Measurements from ENCODE around the gene SLC35D3.
"Not testable (repeated sequence)": the region's sequence is repeated elsewhere in the genome, so short reads cannot be mapped to it uniquely, and the experiment has no call there.

SLC35D3 gene, protein sequence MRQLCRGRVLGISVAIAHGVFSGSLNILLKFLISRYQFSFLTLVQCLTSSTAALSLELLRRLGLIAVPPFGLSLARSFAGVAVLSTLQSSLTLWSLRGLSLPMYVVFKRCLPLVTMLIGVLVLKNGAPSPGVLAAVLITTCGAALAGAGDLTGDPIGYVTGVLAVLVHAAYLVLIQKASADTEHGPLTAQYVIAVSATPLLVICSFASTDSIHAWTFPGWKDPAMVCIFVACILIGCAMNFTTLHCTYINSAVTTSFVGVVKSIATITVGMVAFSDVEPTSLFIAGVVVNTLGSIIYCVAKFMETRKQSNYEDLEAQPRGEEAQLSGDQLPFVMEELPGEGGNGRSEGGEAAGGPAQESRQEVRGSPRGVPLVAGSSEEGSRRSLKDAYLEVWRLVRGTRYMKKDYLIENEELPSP

DNA sequence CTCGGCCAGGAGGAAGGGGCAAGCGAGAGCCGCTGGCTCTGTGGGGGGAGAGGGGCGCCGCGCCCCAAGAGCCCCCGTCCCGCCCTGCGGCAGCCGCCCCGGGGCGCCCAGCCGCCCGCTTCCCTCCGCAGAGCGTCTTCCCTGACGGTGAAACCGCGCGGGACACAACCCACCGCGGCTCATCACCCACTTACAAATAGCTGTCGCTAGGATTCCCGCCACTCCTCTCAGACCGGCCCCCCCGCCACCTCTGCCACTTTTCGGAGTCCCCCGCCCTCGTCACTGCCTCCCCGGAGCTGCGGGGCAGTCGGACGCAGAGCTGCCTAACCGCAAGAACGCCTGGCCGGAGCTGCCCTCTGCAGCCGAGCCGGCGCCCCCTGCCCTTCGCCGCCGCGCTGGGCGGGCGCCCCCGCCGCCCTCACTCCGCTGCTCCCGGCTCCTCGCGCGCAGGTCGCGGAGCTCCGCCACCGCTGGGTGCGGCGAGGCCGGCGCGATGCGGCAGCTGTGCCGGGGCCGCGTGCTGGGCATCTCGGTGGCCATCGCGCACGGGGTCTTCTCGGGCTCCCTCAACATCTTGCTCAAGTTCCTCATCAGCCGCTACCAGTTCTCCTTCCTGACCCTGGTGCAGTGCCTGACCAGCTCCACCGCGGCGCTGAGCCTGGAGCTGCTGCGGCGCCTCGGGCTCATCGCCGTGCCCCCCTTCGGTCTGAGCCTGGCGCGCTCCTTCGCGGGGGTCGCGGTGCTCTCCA, at the start of gene SLC35D3:
SLC35D3 (plus strand) TSS at position 366 of the 749 bp plus-strand sequence; CDS start at position 494, 128 bp downstream.
- no peak for DNase-seq (ENCODE audit: low read depth in 2 of 3, low spot score in 2 of 3)

DNA sequence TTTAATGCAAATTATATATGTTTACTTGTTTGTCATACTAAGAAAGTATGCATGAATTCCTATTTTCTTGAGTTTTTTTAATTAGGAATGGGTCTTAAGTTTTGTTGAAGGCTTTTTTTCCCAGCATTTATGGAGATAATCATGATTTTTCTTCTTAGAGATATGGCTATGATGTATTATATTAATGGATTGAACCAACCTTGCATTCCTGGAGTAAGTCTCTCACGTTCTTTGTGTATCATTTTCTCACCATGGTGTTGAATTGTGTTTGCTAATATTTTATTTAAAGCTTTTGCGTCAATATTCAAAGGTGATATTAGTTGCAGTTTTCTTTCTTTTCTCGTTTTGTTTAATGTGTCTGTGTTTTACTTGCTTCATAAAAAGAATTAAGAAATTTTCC, 48.4 kb upstream of the SLC35D3 start:
- no peak for DNase-seq (ENCODE audit: low read depth in 2 of 3, low spot score in 2 of 3)

DNA sequence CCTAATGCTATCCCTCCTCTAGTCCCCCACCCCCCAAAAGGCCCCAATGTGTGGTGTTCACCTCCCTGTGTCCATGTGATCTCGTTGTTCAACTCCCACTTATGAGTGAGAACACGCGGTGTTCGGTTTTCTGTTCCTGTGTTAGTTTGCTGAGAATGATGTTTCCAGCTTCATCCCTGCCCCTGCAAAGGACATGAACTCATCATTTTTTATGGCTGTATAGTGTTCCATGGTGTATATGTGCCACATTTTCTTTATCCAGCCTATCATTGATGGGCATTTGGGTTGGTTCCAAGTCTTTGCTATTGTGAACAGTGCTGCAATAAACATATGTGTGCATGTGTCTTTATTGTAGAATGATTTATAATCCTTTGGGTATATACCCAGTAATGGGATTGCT, 45.6 kb upstream of the SLC35D3 start:
- not testable (repeated sequence) for DNase-seq (ENCODE audit: low read depth in 2 of 3, low spot score in 2 of 3)

DNA sequence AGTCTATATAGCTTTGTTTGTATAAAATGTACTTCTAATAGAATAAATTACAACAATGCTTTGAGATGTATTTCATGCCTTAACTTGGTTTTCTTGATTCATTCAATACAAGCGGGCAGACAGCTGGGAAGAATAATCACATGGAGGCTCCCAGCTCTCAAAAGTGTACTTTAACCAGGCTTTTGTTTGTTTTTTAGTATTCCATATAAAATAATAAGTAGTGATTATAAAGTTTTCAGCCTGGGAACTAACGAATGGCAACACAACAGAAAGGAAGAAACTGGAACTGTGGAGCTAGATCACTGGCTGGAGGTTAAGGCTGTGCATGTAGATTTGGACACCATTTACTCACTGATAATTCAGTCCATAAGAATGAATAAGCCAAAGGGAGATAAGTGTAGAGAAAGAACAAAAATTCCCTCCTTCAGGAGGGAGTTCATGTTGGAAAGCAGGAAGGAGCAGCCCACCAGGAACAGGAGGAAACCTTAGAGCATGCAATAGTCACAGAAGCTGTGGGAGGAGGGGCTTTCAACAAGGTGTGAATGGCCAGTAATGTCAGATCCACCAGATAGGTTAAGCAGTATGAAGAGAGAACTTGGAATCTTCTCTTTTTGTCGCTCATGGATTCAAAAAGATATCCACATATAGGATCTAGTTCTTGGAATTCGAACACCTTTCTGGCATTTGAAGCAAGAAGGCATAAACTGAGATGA, 41.2 kb upstream of the SLC35D3 start:
- no peak for DNase-seq (ENCODE audit: low read depth in 2 of 3, low spot score in 2 of 3)

DNA sequence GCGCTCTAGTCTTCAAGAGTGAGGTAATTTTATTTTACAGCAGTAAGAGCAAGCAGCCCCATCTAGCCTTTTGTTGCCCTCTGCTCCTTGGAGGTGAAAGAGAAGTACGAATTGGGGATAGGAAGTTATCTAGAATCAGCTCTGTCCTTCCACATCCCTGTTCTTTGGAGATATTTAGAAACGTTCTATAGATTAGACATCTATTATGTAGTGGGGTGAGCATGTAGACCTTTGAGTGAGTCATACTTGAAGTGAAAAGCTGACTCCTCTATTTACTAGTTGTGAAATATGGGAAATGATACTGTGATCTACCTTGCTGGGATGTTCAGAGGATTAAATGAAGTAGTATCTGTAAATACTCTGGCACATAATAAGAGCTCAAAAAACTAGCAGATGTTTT, 36.0 kb upstream of the SLC35D3 start:
- DNase-seq (ENCODE audit: low read depth in 2 of 3, low spot score in 2 of 3) = no peak

DNA sequence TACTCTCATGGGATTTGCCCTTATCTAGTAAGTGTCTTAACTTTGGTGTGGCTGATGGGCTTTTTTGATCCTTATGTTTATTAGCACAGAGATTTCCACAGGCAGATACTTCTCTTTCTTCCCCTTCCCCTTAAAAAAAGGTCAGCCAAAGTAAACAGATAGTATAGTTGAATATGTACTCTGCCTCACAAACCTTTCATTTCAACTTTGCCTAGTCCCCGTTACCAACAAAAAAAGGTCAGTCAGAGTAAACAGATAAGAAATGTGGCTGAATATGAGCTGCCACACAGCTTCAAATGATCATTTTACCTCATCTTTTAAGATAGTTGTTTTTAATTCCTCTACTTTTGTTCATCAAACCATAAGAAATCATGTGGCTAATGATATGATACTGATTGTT, 34.1 kb upstream of the SLC35D3 start:
- DNase-seq (ENCODE audit: low read depth in 2 of 3, low spot score in 2 of 3) = no peak

DNA sequence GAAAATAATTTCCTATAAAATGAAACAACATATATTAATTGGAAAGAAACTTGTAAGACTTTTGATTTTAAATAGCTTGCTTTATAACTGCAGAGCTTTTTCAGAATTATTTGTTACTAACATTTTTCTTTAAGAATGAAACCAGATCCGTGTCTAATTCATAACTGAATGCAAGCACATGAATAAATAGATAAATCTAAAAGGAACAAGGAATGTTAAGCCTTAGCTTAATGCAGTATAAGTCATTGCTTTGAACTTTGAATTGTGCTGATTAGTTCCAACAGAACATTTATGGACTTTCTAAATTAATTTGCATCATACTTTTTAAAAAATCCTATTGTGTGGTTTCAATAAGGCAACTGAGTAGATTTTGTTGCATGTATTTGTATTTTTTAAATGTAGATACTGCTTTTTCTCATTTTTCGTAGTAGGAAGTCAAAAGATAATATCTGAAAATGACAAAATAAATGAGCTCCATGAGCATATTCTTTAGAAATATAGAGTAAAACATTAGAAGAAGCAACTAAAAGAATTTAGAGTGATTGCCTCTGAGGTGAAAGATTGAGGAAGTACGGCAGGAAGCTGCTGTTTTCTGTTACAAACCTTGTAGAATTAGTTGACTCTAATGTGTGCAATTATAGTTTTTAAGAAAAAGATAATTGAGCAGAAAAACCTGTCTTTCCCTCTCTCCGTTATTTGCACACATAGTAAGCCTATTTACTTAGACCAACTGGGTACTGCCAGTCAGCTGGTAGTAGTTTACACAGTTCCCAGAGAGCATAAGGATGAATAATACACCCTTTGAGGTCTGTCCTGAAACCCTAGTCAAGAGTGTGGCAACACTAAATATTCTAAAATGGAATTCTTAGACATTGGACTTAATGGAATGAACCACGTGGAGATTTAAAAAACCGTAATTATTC, 32.6 kb upstream of the SLC35D3 start:
- no peak for DNase-seq (ENCODE audit: low read depth in 2 of 3, low spot score in 2 of 3)

DNA sequence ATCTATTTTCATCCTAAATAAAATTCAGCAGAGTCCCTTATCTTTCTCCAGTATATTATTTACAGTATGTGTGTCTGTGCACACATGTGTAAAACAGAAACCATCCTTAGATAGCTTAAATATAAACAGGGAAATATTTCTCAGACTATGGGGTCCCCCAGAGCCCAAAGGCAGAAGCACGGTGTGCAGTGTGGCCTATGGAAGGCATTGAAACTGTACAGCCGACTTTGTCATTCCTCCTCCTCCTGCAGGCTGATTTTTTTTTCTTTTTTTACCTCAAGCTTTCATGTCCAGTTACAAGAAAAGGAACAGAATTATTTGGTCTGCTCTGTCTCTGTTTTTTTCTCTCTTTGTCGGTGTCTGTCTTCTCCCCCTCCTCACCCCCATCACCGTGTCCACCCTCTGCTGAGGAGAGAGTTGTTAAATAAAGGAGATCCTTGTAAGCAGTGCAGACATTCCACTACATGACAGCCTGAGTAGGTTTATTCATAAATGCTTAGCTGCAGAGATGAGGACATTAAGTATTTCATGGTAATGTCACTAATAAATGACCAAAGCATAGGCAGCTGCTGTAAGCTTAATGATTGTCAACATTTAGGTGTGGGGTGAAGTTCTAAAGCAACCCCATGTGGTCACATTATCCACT, 31.8 kb upstream of the SLC35D3 start:
- no peak for DNase-seq (ENCODE audit: low read depth in 2 of 3, low spot score in 2 of 3)

DNA sequence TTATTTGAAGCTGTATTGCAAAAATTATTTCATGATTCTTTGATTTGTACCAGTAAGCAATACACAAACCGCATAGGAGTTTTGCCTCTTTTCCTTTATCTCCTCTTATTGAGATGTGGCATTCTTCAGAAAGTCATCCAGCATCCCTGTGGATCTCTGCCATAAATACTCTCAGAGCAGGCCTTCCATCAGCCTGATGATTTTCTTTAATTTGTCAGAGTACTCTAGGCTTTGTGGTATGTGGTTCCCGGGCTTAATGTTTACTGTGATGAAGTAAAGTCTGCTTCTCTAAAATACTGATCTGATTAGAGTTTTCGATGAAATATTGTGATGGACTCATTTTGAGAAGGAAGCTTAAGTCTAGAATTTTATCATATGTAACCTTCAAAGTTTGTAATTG, 31.1 kb upstream of the SLC35D3 start:
- DNase-seq (ENCODE audit: low read depth in 2 of 3, low spot score in 2 of 3) = no peak

DNA sequence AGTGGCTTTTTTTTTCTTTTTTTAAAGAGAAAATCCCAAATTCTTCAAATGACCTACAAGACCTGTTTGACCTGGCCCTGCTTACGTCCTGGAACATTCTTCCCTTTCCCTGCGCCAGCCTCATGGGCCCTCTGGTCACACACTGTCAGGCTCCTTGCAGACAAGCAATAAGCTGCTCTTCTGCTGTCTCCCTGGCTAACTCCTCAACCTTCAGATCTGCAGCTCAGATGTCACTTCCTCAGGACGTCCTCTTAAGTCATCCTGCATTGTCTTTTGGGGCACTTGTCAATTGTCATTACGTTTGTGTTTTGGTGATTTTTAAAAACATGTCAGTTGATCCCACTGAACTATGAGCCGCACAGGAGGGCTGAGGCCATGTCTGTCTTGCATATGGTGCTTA, 28.9 kb upstream of the SLC35D3 start:
- DNase-seq (ENCODE audit: low read depth in 2 of 3, low spot score in 2 of 3) = no peak

DNA sequence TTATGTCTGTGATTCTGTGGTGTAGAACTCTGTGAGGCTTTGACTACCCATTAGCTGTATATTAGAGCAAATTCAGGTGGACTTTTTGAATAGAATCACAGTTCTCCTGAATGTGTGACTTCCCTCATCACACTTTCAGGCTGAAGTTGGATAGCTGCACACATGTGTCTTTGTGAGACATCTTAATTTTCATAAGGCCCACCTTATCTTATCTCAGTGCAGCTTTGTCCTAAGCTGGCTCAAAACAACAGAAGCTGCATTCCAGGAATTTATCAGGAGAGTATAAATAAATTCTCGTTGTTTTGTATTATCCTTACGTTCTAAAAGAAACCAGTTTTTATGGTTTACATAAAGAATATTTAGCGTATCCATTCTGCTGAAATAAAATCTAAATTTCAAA, 26.2 kb upstream of the SLC35D3 start:
- DNase-seq (ENCODE audit: low read depth in 2 of 3, low spot score in 2 of 3) = no peak

DNA sequence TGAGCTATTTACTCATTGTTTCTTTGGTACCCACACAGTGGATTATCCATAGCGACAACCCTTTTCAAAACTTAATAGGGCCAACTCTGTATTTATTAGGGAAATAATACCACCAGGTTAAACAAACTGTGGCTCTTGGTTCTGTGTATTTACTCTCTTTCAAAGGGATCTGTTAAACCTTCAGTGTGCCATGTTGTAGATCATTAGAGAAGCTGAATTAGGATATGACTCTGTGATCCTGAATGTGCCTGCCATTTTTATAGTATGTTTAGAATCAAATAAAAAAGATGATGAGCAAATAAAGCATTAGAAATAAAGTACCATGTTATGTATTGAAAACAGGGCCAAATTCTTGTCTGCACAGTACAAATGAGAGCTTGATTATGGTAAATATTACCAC, 25.0 kb upstream of the SLC35D3 start:
- DNase-seq (ENCODE audit: low read depth in 2 of 3, low spot score in 2 of 3) = no peak

DNA sequence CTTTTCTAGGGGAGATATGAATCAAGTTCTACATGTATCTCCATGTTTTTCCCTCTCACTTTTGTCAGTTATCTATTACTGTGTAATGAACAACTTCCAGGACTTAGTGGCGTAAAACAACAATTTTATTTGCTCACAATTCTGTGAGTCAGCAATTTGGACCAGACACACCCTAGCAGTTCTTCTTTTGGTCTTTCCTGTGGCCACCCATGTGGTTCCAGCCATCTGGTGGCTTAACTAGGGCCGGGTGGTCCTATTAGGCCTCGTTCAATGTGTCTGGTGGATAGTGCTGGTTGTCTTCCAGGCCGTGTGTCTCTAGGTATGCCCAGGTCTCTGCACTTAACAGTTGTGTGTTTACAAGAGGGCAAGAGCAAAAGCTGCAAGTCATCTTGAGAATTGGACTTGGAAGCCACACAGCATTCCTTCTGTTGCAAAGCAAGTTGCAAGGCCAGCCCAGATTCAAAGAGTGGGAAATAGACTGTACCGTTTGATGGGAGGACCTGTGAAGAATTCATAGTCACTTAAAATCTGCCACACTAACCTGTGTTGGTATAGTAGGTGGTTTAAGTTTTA, 20.8 kb upstream of the SLC35D3 start:
- DNase-seq (ENCODE audit: low read depth in 2 of 3, low spot score in 2 of 3) = no peak

DNA sequence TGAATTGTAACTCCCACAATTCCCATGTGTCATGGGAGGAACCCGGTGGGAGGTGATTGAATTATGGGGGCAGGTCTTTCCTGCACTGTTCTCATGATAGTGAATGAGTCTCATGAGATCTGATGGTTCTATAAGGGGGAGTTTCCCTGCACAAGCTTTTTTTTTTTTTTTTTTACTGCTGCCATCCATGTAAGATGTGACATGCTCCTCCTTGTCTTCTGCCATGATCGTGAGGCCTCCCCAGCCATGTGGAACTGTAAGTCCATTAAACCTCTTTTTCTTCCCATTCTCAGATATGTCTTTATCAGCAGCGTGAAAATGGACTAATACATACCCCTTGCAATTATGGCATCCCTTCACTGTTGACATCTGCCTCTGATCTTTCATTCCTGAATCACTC, 17.6 kb upstream of the SLC35D3 start:
- DNase-seq (ENCODE audit: low read depth in 2 of 3, low spot score in 2 of 3) = not testable (repeated sequence)

DNA sequence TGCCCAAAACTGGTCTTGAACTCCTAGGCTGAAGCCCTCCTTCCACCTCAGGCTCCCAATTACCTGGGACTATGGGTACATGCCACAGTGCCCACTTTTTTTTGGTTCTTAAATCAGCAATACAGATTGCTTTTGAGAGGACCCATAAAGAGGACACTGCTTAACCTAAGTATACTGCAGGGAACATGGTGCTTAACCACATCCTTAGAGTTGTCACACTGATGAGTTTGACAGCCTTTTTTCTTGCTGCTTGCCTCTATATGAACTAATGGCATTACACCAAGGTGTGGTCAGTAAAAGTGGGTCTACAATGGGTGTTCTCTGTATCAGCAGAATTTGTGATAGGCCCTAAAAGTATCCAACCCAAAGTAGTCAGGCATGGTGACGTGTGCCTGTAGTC, 7.2 kb upstream of the SLC35D3 start:
- DNase-seq (ENCODE audit: low read depth in 2 of 3, low spot score in 2 of 3) = no peak

DNA sequence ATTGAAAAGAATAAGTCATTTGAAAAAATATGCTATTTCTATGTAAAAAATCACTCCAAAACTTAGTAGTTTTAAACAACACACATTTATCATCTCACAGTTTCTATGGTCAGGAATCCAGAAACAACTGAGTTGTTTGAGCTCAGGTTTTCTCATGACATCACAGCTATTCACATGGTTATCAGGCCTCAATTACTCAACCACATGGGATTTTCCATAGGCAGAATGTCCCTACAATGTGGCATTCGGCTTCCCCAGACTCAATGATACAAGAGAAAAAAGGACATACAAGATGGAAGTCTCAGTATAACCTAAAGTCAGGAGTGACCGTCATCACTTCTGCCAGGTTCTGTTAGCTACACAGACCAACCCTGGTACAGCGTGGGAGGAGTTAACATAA, 3.4 kb upstream of the SLC35D3 start:
- DNase-seq (ENCODE audit: low read depth in 2 of 3, low spot score in 2 of 3) = no peak

DNA sequence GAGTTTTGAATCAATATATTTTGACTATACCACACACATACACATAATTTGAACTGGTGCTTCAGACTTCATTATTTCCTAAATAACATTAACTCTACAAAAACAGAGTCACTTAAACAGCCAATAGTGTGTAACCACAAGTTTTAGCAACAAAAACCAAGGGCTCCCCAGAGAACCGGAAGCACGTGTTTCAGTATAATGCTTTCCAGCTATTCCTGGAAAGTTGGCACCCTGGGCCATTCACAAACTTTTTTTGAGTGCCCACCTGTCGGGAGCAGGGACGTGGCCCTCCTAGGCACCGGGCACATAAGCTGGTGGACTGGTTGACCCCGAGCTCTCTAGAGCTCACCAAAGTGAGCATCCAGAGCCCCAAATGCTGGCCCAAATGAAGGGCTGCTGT, 1.9 kb upstream of the SLC35D3 start:
- DNase-seq (ENCODE audit: low read depth in 2 of 3, low spot score in 2 of 3) = no peak

DNA sequence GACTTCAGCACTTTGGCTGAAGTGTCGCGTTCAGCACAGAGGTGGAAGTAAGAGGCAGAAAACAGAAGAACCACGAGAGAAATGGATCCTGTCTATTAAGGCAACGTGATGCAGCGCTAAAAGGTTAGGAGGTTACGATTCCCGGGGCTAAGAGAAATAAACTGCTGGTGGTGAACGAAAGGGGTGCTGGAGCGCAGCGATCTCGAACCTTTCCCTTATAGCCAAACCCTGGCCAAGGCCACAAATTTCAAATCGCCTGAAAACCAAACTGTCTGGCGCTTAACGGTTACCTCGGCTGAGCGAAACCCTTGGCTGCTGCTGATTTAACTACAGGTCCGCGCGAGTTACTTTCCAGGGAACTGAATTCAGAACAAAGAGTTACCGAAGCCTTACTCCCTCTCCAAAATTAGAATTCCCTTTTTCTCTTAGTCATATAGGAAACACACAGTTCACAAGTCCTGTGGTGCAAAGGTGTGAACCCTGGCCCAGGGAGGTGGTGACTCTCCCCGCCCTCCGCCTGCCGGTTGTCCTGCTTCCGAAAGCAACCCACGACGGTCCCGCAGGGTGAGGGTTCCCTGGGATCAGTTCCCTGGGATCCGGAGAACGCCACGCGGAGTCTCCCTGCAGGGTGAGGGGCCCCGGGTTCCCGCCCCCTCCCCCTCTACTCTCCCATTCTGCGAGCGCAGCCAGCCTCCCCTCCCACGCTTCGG, 1.3 kb upstream of the SLC35D3 start:
- no peak for DNase-seq (ENCODE audit: low read depth in 2 of 3, low spot score in 2 of 3)

DNA sequence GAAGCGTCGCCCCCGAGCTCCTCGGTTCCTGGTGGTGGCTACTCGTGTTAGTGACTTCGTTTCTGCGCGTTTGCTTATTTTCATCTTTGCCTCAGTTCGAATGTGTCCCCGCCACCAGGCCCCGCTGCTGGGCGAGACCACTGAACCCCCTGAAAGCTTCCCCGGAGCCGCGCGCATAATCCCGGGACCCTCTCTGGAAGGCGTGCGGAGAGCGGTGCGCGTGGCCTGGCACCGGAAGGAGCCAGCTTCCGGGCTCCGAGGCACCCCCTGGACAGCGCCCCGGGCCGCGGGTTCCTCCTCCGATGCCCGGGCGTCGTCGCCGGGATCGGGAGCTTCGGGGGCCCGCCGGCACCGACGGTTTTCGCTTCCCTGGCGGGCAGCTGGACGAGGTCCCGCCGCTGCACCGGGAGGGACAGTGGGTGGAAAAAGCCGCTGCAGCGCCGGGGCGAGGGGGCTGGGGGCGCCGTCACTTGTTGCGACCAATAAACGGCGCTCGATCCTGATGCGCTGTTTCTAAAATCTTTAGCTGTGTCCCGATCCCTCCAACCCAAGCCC, 643 bp upstream of the SLC35D3 start:
- DNase-seq (ENCODE audit: low read depth in 2 of 3, low spot score in 2 of 3) = no peak

Data from activated CD8-positive, alpha-beta memory T cell treated with anti-CD3 and anti-CD28 coated beads for 48 hours (primary cell).